DOHH2 (cell line): ENCODE measurements around the gene PAIP2.
A peak's percentile ranks its signal among the peaks of the same experiment; 100 is the strongest.

Experiments
- H3F3A ChIP-seq: fragments of 200-600 bp; sonication (generic), shearing (Covaris generic); 2 replicates; pipeline ENCODE4 v1.6.0; 2016; ENCODE audit warnings: antibody characterized with exemption, mild to moderate bottlenecking; ENCODE audit not compliant: control insufficient read depth, insufficient read depth
- H3K27ac ChIP-seq: fragments of 200-600 bp; sonication (generic); 2 replicates; pipeline ENCODE4 v1.5.1; 2014; ENCODE audit warnings: low read depth, mild to moderate bottlenecking, low read length, moderate library complexity
- H3K27me3 ChIP-seq: fragments of 200-600 bp; sonication (generic); 2 replicates; pipeline ENCODE4 v1.6.1; 2014; ENCODE audit warnings: mild to moderate bottlenecking, low read length, mixed read lengths; ENCODE audit not compliant: control insufficient read depth
- H3K36me3 ChIP-seq: fragments of 200-600 bp; sonication (generic); 2 replicates; pipeline ENCODE4 v1.6.1; 2014; ENCODE audit warnings: mild to moderate bottlenecking, low read length, moderate library complexity, mixed read lengths; ENCODE audit not compliant: control insufficient read depth
- H3K4me1 ChIP-seq: fragments of 200-600 bp; sonication (generic); 2 replicates; pipeline ENCODE4 v1.6.1; 2014; ENCODE audit warnings: mild to moderate bottlenecking, low read length, mixed read lengths; ENCODE audit not compliant: control insufficient read depth
- H3K4me2 ChIP-seq: fragments of 200-600 bp; sonication (generic); 2 replicates; pipeline ENCODE4 v1.6.0; 2014; ENCODE audit warnings: mild to moderate bottlenecking, low read length, moderate library complexity
- H3K4me3 ChIP-seq: fragments of 200-600 bp; sonication (generic); 2 replicates; pipeline ENCODE4 v1.5.1; 2014; ENCODE audit warnings: mild to moderate bottlenecking, low read length, mixed read lengths
- H3K79me2 ChIP-seq: fragments of 200-600 bp; sonication (generic); 2 replicates; pipeline ENCODE4 v1.6.1; 2014; ENCODE audit warnings: mild to moderate bottlenecking, low read length, mixed read lengths; ENCODE audit not compliant: control insufficient read depth
- H3K9me2 ChIP-seq: fragments of 200-600 bp; sonication (generic); replicated peaks from 2 replicates; pipeline ENCODE4 v1.6.1; 2014; ENCODE audit warnings: mild to moderate bottlenecking, low read length, mixed read lengths; ENCODE audit not compliant: control insufficient read depth
- H3K9me3 ChIP-seq: fragments of 200-600 bp; sonication (generic); 2 replicates; pipeline ENCODE4 v1.6.1; 2014; ENCODE audit warnings: antibody characterized with exemption, low read length, mixed read lengths; ENCODE audit not compliant: control insufficient read depth, insufficient read depth
- H4K20me1 ChIP-seq: fragments of 200-600 bp; sonication (generic); 2 replicates; pipeline ENCODE4 v1.6.0; 2014; ENCODE audit warnings: low read depth, mild to moderate bottlenecking, antibody characterized with exemption, low read length, moderate library complexity; ENCODE audit not compliant: control insufficient read depth, insufficient read depth
- EZH2phosphoT487 ChIP-seq: fragments of 200-600 bp; sonication (generic); IDR thresholded peaks from 2 replicates; pipeline ENCODE4 v1.6.1; 2017; ENCODE audit warnings: borderline replicate concordance, mild to moderate bottlenecking, antibody characterized with exemption, low read length, moderate library complexity, mixed read lengths
- TF ChIP-seq, protein P1 (sequence below): fragments of 200-600 bp; sonication (generic); IDR thresholded peaks from one replicate; pipeline ENCODE4 v1.5.1; 2014; ENCODE audit warnings: antibody characterized with exemption, mild to moderate bottlenecking, low read depth, low read length; ENCODE audit not compliant: poor library complexity, severe bottlenecking

The PAIP2 gene

DNA sequence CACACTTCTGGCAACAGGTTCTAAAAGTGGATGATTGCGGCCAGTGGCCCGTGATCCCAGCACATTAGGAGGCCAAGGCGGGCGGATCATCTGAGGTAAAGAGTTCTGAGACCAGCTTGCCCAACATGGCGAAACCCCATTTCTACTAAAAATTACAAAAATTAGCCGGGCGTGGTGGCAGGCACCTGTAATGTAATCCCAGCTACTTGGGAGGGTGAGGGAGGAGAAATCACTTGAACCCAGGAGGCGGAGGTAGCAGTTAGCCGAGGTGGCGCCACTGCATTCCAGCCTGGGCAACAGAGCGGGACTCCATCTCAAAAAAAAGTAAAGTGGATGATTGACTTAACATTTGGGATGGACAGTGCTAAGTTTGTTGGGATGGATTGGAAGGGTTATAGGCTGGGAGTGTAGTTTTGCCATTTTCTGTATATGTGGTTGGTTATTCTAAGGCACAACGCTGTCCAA, 44.8 kb upstream of the PAIP2 start:
- Histone ChIP-seq H3K79me2 (peaks cover 91% of the 10 kb centered on the region), H3K27ac (no peak overlapping the region), H3K27me3 (no peaks in the 10 kb centered on the region), H3F3A (no peaks in the 10 kb centered on the region), H3K4me3 (peak overlapping the region; percentile 1; the same call in 1 of the 2 replicates), H4K20me1 (peaks cover 52% of the 10 kb centered on the region), H3K4me2 (peak overlapping the region; percentile 80), H3K9me3 (no peaks in the 10 kb centered on the region), H3K9me2 (no peaks in the 10 kb centered on the region), H3K36me3 (peaks cover 72% of the 10 kb centered on the region), H3K4me1 (peaks cover 74% of the 10 kb centered on the region)
- TF ChIP-seq, protein P1, sequence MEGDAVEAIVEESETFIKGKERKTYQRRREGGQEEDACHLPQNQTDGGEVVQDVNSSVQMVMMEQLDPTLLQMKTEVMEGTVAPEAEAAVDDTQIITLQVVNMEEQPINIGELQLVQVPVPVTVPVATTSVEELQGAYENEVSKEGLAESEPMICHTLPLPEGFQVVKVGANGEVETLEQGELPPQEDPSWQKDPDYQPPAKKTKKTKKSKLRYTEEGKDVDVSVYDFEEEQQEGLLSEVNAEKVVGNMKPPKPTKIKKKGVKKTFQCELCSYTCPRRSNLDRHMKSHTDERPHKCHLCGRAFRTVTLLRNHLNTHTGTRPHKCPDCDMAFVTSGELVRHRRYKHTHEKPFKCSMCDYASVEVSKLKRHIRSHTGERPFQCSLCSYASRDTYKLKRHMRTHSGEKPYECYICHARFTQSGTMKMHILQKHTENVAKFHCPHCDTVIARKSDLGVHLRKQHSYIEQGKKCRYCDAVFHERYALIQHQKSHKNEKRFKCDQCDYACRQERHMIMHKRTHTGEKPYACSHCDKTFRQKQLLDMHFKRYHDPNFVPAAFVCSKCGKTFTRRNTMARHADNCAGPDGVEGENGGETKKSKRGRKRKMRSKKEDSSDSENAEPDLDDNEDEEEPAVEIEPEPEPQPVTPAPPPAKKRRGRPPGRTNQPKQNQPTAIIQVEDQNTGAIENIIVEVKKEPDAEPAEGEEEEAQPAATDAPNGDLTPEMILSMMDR, result no peak
- no peak for TF ChIP-seq EZH2phosphoT487

DNA sequence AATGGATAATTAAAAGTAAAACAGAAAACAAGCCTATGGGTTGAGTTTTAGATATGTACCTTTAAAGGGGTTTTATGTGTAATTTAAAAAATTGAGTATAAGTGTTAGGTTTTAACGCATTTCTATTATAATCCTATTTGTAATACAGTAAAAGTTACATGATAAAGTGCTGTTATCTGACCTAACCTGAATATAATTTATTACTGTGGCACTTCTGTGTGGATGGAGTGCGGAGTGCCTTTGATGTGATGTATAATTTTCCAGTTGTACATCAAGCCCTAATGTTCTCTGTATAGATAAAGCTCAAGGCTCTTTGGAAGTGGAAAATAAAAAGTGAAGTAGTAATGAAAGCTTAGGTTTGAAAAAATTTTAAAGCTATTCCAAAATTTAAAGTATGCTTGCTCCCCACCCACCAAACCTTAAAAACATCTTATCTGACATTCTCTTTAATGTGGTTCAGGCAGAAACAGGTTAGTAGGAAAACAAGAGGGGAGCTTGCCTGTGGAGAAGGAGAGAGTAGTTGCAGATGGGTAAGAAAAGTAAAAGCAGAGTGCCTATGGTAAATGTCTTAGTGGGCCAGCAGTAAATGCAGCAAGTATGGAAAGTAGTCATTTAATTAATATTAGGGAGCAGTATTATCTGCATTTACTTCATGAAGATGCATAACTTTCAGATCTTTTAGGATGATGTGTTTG, 44.1 kb upstream of the PAIP2 start:
- H3K36me3 ChIP-seq, result peaks cover 77% of the 10 kb centered on the region
- no peak overlapping the region for H3K27ac ChIP-seq
- H3K4me1 ChIP-seq, result peaks cover 78% of the 10 kb centered on the region
- 0 out of 2 replicates have a peak overlapping the region, but pooled peaks have one; percentile 1 for H3K4me3 ChIP-seq
- H3K9me3 ChIP-seq, result no peaks in the 10 kb centered on the region
- no peaks in the 10 kb centered on the region for H3K27me3 ChIP-seq
- H4K20me1 ChIP-seq, result peaks cover 53% of the 10 kb centered on the region
- H3F3A ChIP-seq, result no peaks in the 10 kb centered on the region
- no peak for TF ChIP-seq EZH2phosphoT487
- TF ChIP-seq, protein P1, result no peak
- H3K9me2 ChIP-seq, result no peaks in the 10 kb centered on the region
- peaks cover 98% of the 10 kb centered on the region for H3K79me2 ChIP-seq
- H3K4me2 ChIP-seq, result peak overlapping the region; percentile 80

- peaks cover 100% of the 10 kb centered on the region for H3K79me2 ChIP-seq
- no peaks in the 10 kb centered on the region for H3K9me3 ChIP-seq
- no peaks in the 10 kb centered on the region for H3F3A ChIP-seq
- H4K20me1 ChIP-seq, result peaks cover 57% of the 10 kb centered on the region
- peaks cover 78% of the 10 kb centered on the region for H3K36me3 ChIP-seq
- H3K27ac ChIP-seq, result no peak overlapping the region
- H3K9me2 ChIP-seq, result no peaks in the 10 kb centered on the region
- H3K27me3 ChIP-seq, result no peaks in the 10 kb centered on the region
- H3K4me1 ChIP-seq, result peaks cover 80% of the 10 kb centered on the region
- 0 out of 2 replicates have a peak overlapping the region, but pooled peaks have one; percentile 6 for H3K4me3 ChIP-seq
- TF ChIP-seq, protein P1, result no peak
- TF ChIP-seq EZH2phosphoT487, result no peak
- peak overlapping the region; percentile 80 for H3K4me2 ChIP-seq
These were observed 43.4 kb upstream of the PAIP2 start for GRCh38 chr5:139298242-139298641.
